HUES48 (cell line): ENCODE results near the gene CD164.
"Not testable (repeated sequence)": the region's sequence is repeated elsewhere in the genome, so short reads cannot be mapped to it uniquely, and the experiment has no call there.

Source experiments
- H3K27ac ChIP-seq: one replicate; pipeline ENCODE4 v1.7.0; 2013; ENCODE audit warnings: low read depth, low read length, inconsistent platforms
- H3K27me3 ChIP-seq: 2 replicates; pipeline ENCODE4 v1.6.1; 2013; ENCODE audit warnings: mild to moderate bottlenecking, low read length; ENCODE audit not compliant: control insufficient read depth, insufficient read depth
- H3K36me3 ChIP-seq: 2 replicates; pipeline ENCODE4 v1.6.1; 2013; ENCODE audit warnings: low read length; ENCODE audit not compliant: control insufficient read depth, insufficient read depth
- H3K4me1 ChIP-seq: 2 replicates; pipeline ENCODE4 v1.6.1; 2013; ENCODE audit warnings: mild to moderate bottlenecking, low read length; ENCODE audit not compliant: control insufficient read depth, insufficient read depth
- H3K4me3 ChIP-seq: 2 replicates; pipeline ENCODE4 v1.5.1; 2013; ENCODE audit warnings: mild to moderate bottlenecking, low read depth, low read length
- H3K9ac ChIP-seq: 2 replicates; pipeline ENCODE4 v1.6.1; 2013; ENCODE audit warnings: mild to moderate bottlenecking, low read depth, low read length, moderate library complexity
- H3K9me3 ChIP-seq: 2 replicates; pipeline ENCODE4 v1.6.1; 2013; ENCODE audit warnings: low read length; ENCODE audit not compliant: control insufficient read depth, insufficient read depth

The CD164 gene

GRCh38 chr6:109342506-109342905 is 39.8 kb downstream of the CD164 start:
- Histone ChIP-seq H3K27ac (no peak overlapping the region), H3K27me3 (no peaks in the 10 kb centered on the region), H3K9ac (no peak overlapping the region), H3K36me3 (no peaks in the 10 kb centered on the region), H3K9me3 (no peaks in the 10 kb centered on the region), H3K4me3 (no peak overlapping the region), H3K4me1 (no peaks in the 10 kb centered on the region)

GRCh38 chr6:109340811-109341210 is 41.5 kb downstream of the CD164 start:
- Histone ChIP-seq H3K36me3 (no peaks in the 10 kb centered on the region), H3K4me3 (no peak overlapping the region), H3K27me3 (no peaks in the 10 kb centered on the region), H3K4me1 (no peaks in the 10 kb centered on the region), H3K27ac (no peak overlapping the region), H3K9ac (no peak overlapping the region), H3K9me3 (no peaks in the 10 kb centered on the region)

GRCh38 chr6:109339906-109340678 is 42.2 kb downstream of the CD164 start:
- Histone ChIP-seq H3K36me3 (no peaks in the 10 kb centered on the region), H3K4me1 (no peaks in the 10 kb centered on the region), H3K27me3 (no peaks in the 10 kb centered on the region), H3K9me3 (no peaks in the 10 kb centered on the region), H3K27ac (no peak overlapping the region), H3K9ac (no peak overlapping the region), H3K4me3 (no peak overlapping the region)

GRCh38 chr6:109336221-109336961 is 45.9 kb downstream of the CD164 start:
- no peak overlapping the region for H3K4me3 ChIP-seq
- H3K36me3 ChIP-seq: no peaks in the 10 kb centered on the region
- no peaks in the 10 kb centered on the region for H3K9me3 ChIP-seq
- H3K4me1 ChIP-seq: no peaks in the 10 kb centered on the region
- no peak overlapping the region for H3K27ac ChIP-seq
- H3K27me3 ChIP-seq: no peaks in the 10 kb centered on the region
- no peak overlapping the region for H3K9ac ChIP-seq

GRCh38 chr6:109333870-109334269 is 48.4 kb downstream of the CD164 start:
- not testable (repeated sequence) for H3K9ac ChIP-seq, H3K9me3 ChIP-seq, H3K4me3 ChIP-seq, H3K4me1 ChIP-seq, H3K27ac ChIP-seq, H3K27me3 ChIP-seq, H3K36me3 ChIP-seq

DNA sequence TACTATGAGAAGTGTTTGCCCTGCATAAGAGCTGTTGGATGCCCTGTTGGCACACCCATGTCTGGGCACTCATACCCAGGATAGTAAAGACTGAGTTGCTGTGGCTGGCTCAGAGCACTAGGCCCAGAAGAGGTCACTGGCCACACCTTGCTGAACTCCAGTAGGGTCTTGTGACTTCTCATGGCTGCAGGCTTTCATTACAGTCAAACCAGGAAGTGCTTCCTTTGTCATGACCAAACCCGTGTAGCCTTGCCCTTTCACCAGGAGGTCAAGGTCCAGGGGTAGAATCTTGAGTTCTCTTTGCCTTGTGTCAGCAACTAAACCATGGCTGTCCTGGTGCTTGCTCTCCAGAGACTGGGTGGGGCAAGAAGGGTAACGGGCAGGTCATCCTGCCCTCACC is 49.5 kb downstream of the CD164 start:
- Histone ChIP-seq H3K4me1 (no peaks in the 10 kb centered on the region), H3K9ac (no peak overlapping the region), H3K27me3 (no peaks in the 10 kb centered on the region), H3K36me3 (no peaks in the 10 kb centered on the region), H3K9me3 (no peaks in the 10 kb centered on the region), H3K27ac (no peak overlapping the region), H3K4me3 (no peak overlapping the region)

- Histone ChIP-seq H3K9ac (no peak overlapping the region), H3K27ac (no peak overlapping the region), H3K9me3 (no peaks in the 10 kb centered on the region), H3K4me1 (no peaks in the 10 kb centered on the region), H3K4me3 (no peak overlapping the region), H3K27me3 (no peaks in the 10 kb centered on the region), H3K36me3 (no peaks in the 10 kb centered on the region)
These were observed 51.2 kb downstream of the CD164 start for GRCh38 chr6:109331081-109331480.

- H3K4me1 ChIP-seq: no peaks in the 10 kb centered on the region
- H3K36me3 ChIP-seq: no peaks in the 10 kb centered on the region
- H3K9ac ChIP-seq: no peak overlapping the region
- H3K9me3 ChIP-seq: no peaks in the 10 kb centered on the region
- no peak overlapping the region for H3K4me3 ChIP-seq
- no peak overlapping the region for H3K27ac ChIP-seq
- H3K27me3 ChIP-seq: no peaks in the 10 kb centered on the region
These were observed 52.0 kb downstream of the CD164 start for GRCh38 chr6:109330263-109330662.

DNA sequence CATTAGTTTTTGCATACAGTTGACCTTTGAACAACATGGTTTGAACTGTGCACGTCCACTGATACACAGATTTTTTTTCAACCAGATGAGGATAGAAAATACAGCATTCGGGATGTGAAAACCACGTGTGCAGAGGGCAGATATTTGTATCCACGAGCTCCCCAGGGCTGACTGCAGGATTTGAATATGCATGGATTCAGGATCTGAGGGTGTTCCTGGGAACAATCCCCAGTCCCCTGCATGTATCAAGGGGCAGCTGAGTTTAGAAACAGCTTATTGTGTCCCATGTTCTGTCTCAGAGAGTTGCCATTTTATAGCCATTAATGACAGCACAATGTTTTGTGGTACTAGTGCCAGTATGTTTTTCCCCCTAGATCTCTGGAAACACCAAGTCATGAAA is 53.6 kb downstream of the CD164 start:
- Histone ChIP-seq H3K36me3 (no peaks in the 10 kb centered on the region), H3K9ac (no peak overlapping the region), H3K4me1 (no peaks in the 10 kb centered on the region), H3K4me3 (no peak overlapping the region), H3K9me3 (no peaks in the 10 kb centered on the region), H3K27ac (no peak overlapping the region), H3K27me3 (no peaks in the 10 kb centered on the region)

- Histone ChIP-seq H3K36me3 (no peaks in the 10 kb centered on the region), H3K4me3 (no peak overlapping the region), H3K9ac (no peak overlapping the region), H3K27me3 (no peaks in the 10 kb centered on the region), H3K9me3 (no peaks in the 10 kb centered on the region), H3K27ac (no peak overlapping the region), H3K4me1 (no peaks in the 10 kb centered on the region)
These were observed 54.3 kb downstream of the CD164 start for GRCh38 chr6:109327959-109328358.

DNA sequence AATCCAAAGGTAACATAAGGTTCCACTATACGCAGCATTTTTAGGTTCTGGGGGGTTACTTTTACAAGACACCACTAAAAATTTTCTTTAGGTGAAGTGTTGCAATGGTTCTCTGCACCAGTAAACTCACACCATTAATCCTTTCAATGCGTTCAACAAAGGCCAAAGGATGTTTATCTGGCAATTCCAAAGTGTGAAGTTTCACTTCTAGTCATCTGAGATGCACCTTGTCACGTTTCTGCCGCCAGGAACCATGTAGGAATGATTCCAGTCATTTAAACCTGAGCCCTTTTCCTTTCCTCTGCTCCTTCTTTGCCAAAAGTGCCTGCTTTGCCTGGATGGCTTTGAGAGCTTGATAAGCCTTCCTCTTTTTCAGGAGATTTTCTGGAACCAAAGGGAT is 54.8 kb downstream of the CD164 start:
- Histone ChIP-seq H3K27ac (no peak overlapping the region), H3K27me3 (no peaks in the 10 kb centered on the region), H3K36me3 (no peaks in the 10 kb centered on the region), H3K4me3 (no peak overlapping the region), H3K9me3 (no peaks in the 10 kb centered on the region), H3K9ac (no peak overlapping the region), H3K4me1 (no peaks in the 10 kb centered on the region)
